ENCODE results near the gene TRAK2.
"Not testable (repeated sequence)": the region's sequence is repeated elsewhere in the genome, so short reads cannot be mapped to it uniquely, and the experiment has no call there.

The TRAK2 gene

GRCh38 chr2:201413143-201413542, 38.1 kb downstream of the TRAK2 start:
- no peak for DNase-seq

GRCh38 chr2:201411421-201411820, 39.8 kb downstream of the TRAK2 start:
- no peak for DNase-seq

- DNase-seq: no peak
These were observed 42.3 kb downstream of the TRAK2 start for GRCh38 chr2:201408931-201409330.

DNA sequence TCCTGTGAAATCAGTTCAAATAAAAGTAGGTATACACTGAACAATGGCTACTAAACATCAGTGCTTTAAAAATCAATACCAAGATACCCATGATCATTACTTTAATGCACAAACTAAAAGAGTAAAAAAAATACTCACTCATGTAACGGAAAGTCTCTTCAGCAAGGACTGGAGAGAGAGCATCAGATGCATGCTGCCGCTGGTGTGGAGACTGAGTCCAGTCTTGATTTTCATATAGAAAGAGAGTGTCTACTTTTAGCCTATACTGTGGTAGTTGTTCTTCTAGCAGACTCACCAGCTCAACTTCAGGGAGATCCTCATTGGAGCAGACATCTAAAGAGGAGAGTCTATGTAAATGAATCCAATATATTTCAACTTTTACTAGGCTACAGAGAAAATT, 44.0 kb downstream of the TRAK2 start:
- no peak for DNase-seq

GRCh38 chr2:201406077-201406662, 45.1 kb downstream of the TRAK2 start:
- DNase-seq: peak; percentile 4

DNA sequence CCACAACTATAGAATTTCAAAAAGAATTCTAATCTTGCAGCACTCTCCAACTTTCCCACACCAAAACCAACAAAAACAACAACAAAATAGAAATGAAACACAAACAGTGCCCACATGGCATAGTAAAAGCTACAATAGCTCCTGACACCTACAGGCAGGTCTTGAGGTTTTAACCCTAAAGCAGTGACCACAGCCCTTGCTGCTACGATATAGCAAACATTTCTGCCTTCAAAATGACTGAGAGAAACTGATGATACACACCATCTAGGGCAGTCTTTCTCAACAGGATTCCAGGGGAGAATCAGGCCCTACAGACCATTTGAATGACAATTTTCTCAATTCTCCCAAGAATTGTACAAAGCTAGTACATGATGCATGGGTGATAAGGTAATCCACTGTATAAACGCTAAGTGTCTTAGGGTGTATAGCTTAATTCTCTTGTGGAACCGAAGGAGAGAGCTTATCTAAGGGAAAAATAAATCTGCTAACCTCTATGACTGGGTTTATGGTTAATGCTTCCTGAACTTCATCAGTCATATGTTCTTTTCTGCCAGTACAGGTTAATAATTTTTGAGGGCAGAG, 46.5 kb downstream of the TRAK2 start:
- no peak for DNase-seq

DNA sequence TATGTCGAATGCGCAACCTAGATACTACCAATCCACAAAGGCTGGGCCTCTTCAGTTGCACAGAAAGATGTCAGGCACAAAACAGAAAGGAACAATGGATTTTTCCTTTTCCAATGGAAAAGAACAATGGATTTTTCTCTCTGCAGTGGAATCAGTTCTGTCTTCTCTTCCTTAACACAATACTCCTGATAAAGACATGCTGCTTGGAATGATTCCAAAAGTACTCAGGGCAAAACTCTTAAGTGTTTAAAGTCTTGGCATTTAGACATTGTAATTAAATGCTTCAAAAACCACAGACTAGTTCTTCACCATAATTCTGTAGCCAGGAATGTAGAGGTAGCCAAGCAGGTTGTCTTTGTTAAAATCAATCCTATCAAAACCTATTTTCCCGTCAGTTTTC, 47.4 kb downstream of the TRAK2 start:
- DNase-seq: no peak

- DNase-seq: no peak
These were observed 48.4 kb downstream of the TRAK2 start for GRCh38 chr2:201402651-201403562.

GRCh38 chr2:201401815-201402214, 49.4 kb downstream of the TRAK2 start:
- DNase-seq: no peak

GRCh38 chr2:201396595-201396994, 54.7 kb downstream of the TRAK2 start:
- DNase-seq: no peak

DNA sequence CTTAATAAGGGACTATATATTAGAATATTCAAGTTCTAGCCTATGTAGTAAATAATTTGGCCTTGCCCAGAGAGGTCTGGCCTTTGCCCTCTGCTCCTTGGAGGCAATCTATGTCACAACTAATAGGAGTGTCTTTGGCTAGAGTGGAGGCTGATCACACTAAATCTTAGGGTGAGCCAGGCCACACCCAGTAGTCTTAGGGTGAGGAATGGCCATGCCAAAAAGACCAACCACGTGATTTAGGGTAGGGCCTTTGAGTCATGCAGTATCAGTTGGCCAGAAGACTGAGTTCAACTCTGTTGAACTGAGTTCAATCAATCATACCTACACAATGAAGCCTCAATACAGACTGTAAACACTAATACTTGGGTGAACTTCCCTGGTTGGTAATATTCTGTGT, 68.1 kb downstream of the TRAK2 start:
- no peak for DNase-seq

DNA sequence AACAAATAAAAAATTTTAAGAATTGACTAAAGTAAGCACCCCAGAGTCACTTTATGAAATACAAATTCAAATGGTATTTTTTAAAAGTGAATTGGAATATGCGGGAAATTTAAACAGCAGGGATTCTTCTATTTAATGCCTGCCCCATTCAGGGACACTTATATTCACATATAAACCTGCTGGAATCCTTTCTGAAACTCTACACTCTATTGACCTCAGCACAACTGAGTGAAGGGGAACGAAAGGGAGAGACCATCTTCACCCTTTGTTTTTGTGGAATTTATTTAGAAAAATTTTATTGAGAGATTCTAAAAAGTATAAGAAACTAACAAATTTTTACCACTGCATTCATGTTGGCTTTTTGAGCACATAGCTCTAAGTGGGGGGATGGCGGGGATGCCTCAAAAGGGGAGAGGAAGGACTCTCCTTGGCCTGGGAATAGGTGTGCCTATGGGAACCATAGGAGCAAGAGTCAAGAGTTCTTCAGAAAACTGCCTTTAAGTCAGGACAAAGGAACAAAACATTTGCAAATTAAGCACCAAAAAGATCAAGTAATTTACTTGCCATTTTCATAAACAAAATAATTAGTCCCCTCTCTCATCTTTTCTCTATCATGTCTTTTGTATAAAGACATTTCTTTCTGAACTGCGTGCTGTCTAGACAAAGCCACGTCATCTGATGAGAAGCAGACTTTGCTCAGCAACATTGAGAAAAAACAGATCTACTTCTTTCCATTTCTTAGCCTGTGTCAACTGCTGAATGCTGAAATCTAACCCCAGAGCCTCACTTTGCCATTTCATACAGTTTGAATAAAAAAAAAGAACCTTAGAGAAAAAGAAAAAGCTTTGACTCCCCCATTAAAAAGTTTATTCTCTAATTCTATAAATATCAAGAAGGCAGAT, 72.5 kb downstream of the TRAK2 start:
- DNase-seq: no peak

DNA sequence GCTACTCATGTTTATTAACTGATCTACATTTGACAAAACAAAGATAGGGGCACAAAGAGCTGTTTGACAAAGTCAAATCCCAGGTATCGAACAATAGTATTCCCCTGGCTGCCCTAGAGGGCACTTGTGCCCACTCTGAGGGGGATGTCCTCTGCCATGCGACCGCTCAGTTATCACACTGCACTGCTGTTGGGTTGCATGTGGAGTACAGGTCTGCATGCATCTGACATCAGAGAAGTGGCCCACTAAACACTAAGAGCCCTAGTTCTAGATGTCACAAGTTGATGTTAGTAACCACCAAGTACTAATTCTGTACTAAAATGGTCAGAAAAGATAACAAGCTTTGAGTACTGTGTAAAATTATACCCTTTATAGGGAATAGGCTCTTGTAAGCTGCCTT, 74.0 kb downstream of the TRAK2 start:
- DNase-seq: no peak

DNA sequence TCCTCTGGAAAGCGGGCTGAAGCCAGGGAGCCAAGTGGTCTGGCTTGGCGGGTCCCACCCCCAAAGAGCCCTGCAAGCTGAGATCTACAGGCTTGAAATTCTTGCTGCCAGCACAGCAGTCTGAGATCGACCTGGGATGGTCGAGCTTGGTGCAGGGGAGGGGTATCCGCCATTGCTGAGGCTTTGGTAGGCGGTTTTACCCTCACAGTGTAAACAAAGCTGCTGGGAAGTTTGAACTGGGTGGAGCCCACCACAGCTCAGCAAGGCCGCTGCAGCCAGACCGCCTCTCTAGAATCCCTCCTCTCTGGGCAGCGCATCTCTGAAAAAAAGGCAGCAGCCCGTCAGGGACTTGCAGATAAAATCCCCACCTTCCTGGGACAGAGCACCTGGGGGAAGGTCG, 81.5 kb downstream of the TRAK2 start:
- no peak for DNase-seq

GRCh38 chr2:201369318-201369717, 81.9 kb downstream of the TRAK2 start:
- DNase-seq: not testable (repeated sequence)

- no peak for DNase-seq
These were observed 85.1 kb downstream of the TRAK2 start for GRCh38 chr2:201366146-201366545.

GRCh38 chr2:201363857-201364560, 87.2 kb downstream of the TRAK2 start:
- peak; percentile 31 for DNase-seq

- no peak for DNase-seq
These were observed 88.9 kb downstream of the TRAK2 start for GRCh38 chr2:201362396-201362795.

DNA sequence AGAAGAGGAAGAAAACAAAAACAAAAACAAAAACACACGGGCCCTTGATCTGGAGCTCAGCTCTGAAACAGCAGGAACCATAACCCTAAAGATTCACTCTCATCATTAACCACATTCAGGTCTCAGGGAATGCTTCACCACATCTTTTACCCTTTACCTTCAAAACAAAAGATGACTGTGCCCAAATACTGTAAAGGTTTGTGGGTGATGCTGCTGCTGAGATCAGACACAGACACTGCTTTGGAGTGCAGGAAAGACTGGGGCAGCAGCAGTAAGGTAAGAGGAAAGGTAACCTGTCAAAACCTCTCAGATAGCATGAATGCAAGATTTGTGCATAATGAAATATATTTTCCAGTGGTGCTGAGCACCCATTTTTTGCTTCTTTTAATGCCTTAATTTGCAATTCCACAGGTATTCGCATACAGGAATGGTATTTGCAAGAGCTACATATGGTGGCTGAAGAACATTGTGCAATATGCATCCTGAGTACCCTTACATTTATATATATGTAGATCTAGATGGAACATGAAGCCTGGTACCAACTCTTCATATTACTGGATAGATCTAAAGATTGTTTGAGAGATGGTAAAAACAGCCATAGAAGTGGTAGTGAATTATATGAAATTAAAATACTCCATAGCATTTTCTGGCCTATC, 90.1 kb downstream of the TRAK2 start:
- no peak for DNase-seq

- no peak for DNase-seq
These were observed 91.0 kb downstream of the TRAK2 start for GRCh38 chr2:201360256-201360655.

DNA sequence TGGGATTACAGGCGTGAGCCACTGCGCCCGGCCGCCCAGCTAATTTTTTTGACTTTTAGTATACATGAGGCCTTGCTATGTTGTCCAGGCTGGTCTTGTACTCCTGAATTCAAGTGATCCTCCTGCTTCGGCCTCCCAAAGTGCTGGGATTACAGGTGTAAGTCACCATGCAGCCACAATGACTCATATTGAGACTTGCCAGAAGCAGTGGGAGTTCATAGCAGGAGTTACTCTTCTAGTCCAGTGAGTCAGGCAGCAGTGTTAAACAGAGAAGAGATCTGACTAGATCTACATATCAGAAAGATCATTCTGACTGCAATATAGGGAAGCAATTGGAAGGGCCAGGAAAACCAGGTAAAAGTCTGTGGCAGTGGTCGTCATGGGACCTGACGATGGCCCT, 92.6 kb downstream of the TRAK2 start:
- DNase-seq: no peak

DNA sequence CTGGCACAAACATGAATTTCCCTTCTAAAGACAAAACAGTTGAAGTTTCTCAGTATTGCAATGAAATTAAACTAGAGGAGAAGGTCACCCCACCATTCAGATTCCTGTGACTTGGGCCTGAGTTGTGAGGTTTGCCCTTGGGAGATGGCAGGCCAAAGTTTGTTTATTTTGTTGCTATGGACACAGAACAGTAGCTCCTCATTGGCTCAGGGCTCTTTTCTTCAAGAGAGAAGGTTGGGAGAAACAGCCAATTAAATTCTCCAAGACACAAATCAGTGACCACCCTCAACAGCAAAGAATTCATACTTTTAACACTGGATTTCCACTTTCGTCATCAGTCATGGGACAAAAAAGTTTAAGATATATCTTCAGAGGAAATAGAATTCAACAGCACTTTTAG, 94.0 kb downstream of the TRAK2 start, which contains the start of gene FLACC1:
Gene FLACC1 (minus strand): TSS at position 125 of the 400 bp plus-strand sequence. CDS start 5,941 bp downstream, outside the sequence.
- no peak for DNase-seq
